HG03442 (cell line): Measurements from ENCODE around the gene PGGT1B.

Experiments used
- ATAC-seq: cut with Tn5 transposase; IDR thresholded peaks from one replicate; pipeline ENCODE4 v1.9.1; 2021; ENCODE audit warnings: mild to moderate bottlenecking, moderate library complexity; ENCODE audit not compliant: unreplicated experiment

PGGT1B gene

GRCh38 chr5:115184770-115185169 lies 77.9 kb downstream of the PGGT1B start:
- ATAC-seq = no peak

GRCh38 chr5:115181757-115182156 lies 80.9 kb downstream of the PGGT1B start:
- no peak for ATAC-seq

GRCh38 chr5:115180165-115180709 lies 82.4 kb downstream of the PGGT1B start:
- peak; percentile 55 for ATAC-seq

- peak; percentile 20 for ATAC-seq
Observed at GRCh38 chr5:115179394-115180164, 83.1 kb downstream of the PGGT1B start.

- no peak for ATAC-seq
Observed at GRCh38 chr5:115179030-115179393, 83.7 kb downstream of the PGGT1B start.

- no peak for ATAC-seq
Observed at GRCh38 chr5:115170929-115171510, 91.7 kb downstream of the PGGT1B start.

- ATAC-seq = peak; percentile 44
Observed at GRCh38 chr5:115170134-115170928, 92.3 kb downstream of the PGGT1B start.

GRCh38 chr5:115169487-115170133 lies 93.1 kb downstream of the PGGT1B start, which contains the start of gene TRIM36:
TRIM36 (minus strand) TSS chr5:115169908; CDS start chr5:115169634, 274 bp downstream.
- ATAC-seq = peak; percentile 98

- ATAC-seq = no peak
Observed at GRCh38 chr5:115168829-115169486, 93.7 kb downstream of the PGGT1B start.

GRCh38 chr5:115166744-115167393 lies 95.8 kb downstream of the PGGT1B start:
- no peak for ATAC-seq

GRCh38 chr5:115165790-115166189 lies 96.9 kb downstream of the PGGT1B start:
- ATAC-seq = no peak

- no peak for ATAC-seq
Observed at GRCh38 chr5:115160975-115161475, 101.7 kb downstream of the PGGT1B start.
